ENCODE measurements around the gene TMEM184C. TPM values are rescaled to one million over a fixed set of nuclear protein-coding genes. Genes with fewer than 3 reads are reported as not detected.
A peak's percentile ranks its signal among the peaks of the same experiment; 100 is the strongest.

TMEM184C gene
- total RNA-seq (2021; ENCODE audit: unreplicated experiment) (24.6 TPM), Bru-seq, nascent RNA (percentile 60 among the genes with signal in this experiment), BruChase-seq, experiment 1, labeled RNA remaining after a 6-hour chase (percentile 75 among the genes with signal in this experiment), BruChase-seq, experiment 2, labeled RNA remaining after a 2-hour chase (percentile 69 among the genes with signal in this experiment)
- polyA plus RNA-seq (2012) = 16.2 and 17.5 TPM in 2 replicates
- long read RNA-seq, full-length matches to known transcripts = 34 of 48 reads
- long read RNA-seq, partial matches to known transcripts = 2 of 48 reads
- long read RNA-seq, other reads (novel, unspliced or antisense) = 12 of 48 reads

DNA sequence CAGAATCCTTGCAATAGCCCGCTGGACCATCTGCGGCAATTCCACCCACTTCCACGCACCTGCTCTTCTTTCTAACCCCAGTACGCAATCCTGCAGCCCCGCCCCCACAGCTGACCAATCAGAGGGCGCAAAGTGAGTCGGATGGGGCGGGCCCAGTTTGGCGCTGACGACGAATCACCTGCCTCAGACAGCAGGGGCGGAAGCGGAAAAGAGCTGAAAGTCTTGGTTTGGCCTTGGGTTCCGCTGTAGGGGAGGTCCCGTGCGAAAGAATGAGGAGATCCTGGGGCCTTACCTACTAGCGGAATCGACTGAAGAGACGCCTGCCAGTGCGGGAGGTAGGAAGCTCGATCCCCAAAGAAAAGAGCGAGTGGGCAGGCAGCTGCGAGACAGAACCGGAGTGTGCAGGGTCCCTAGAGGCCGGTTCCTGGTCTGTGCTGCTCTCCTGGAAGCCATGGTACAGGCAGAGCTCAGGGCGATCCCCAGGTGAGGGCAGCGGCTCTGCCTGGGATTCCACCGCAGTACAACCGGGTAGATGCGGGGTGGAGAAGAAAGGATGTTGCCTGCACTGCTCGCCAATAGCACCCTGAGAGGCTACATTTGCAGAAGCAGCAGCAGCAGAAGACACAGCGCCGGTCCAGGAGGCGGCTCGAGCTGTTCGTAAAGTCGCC lies at the start of gene TMEM184C:
Gene TMEM184C (plus strand): TSS at position 225 of the 668 bp plus-strand sequence. CDS start 560 bp downstream, outside the sequence.
- H3K27me3 ChIP-seq (ENCODE audit: insufficient read depth, low read length) = no peaks in the 10 kb centered on the region
- H3K4me2 ChIP-seq (ENCODE audit: low read length) = peak within 1 kb of the TSS; percentile 73
- peaks cover 48% of the 10 kb centered on the region for H3K79me2 ChIP-seq (ENCODE audit: insufficient read depth, low read length)
- peaks cover 5 to 10% of the 10 kb centered on the region in 2 experiments; a peak in 2 of 4 replicates for H3K4me1 ChIP-seq (ENCODE audit: control insufficient read depth in 1 of 2, insufficient read depth in 2 of 2, low read length in 2 of 2)
- peak within 1 kb of the TSS; percentile 53 for H3K27ac ChIP-seq (ENCODE audit: low read depth, low read length)
- TSS peak; percentile 75 for BruUV-seq (replicated peaks)
- H3K9ac ChIP-seq (ENCODE audit: low read length) = peak within 1 kb of the TSS; percentile 69
- peak within 1 kb of the TSS; percentile 72 to 97 for H3K4me3 ChIP-seq (replicated peaks in 1 of 2; ENCODE audit: low read depth in 1 of 2, low read length in 2 of 2)
- no peak for TF ChIP-seq EZH2 (IDR thresholded peaks at IDR 0.05)
- TF ChIP-seq, protein P1, sequence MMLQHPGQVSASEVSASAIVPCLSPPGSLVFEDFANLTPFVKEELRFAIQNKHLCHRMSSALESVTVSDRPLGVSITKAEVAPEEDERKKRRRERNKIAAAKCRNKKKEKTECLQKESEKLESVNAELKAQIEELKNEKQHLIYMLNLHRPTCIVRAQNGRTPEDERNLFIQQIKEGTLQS (IDR thresholded peaks at IDR 0.05) = no peak
- TF ChIP-seq YY1 (IDR thresholded peaks at IDR 0.05; ENCODE audit: extremely low read depth, insufficient replicate concordance, low read depth, low read length) = peak; percentile 7
- no peak for TF ChIP-seq TCF7L2 (IDR thresholded peaks at IDR 0.05; ENCODE audit: borderline replicate concordance, extremely low read depth, insufficient read depth, insufficient read length)
- peak; percentile 26; the same call in 1 of the 2 replicates for TF ChIP-seq CBX3 (IDR thresholded peaks at IDR 0.05; ENCODE audit: low read depth)
- TF ChIP-seq POLR2A (IDR thresholded peaks at IDR 0.05; ENCODE audit: borderline replicate concordance, extremely low read depth, insufficient read depth, insufficient read length) = peak; percentile 66
- TF ChIP-seq POLR2AphosphoS5 (IDR thresholded peaks at IDR 0.05; ENCODE audit: low read depth, low read length) = peak; percentile 75
- peak; percentile 66; the same call in 1 of the 2 replicates for TF ChIP-seq SIN3A (IDR thresholded peaks at IDR 0.05; ENCODE audit: low read depth)
- no peak for TF ChIP-seq RAD21 (IDR thresholded peaks at IDR 0.05; ENCODE audit: low read depth)
- TF ChIP-seq, protein P2, sequence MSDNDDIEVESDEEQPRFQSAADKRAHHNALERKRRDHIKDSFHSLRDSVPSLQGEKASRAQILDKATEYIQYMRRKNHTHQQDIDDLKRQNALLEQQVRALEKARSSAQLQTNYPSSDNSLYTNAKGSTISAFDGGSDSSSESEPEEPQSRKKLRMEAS (IDR thresholded peaks at IDR 0.05) = peak; percentile 81
- no peak for TF ChIP-seq CEBPB (IDR thresholded peaks at IDR 0.05; ENCODE audit: low read depth)
- TF ChIP-seq, protein P3, sequence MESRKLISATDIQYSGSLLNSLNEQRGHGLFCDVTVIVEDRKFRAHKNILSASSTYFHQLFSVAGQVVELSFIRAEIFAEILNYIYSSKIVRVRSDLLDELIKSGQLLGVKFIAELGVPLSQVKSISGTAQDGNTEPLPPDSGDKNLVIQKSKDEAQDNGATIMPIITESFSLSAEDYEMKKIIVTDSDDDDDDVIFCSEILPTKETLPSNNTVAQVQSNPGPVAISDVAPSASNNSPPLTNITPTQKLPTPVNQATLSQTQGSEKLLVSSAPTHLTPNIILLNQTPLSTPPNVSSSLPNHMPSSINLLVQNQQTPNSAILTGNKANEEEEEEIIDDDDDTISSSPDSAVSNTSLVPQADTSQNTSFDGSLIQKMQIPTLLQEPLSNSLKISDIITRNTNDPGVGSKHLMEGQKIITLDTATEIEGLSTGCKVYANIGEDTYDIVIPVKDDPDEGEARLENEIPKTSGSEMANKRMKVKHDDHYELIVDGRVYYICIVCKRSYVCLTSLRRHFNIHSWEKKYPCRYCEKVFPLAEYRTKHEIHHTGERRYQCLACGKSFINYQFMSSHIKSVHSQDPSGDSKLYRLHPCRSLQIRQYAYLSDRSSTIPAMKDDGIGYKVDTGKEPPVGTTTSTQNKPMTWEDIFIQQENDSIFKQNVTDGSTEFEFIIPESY (IDR thresholded peaks at IDR 0.05; ENCODE audit: extremely low read depth, insufficient replicate concordance, low read length) = no peak
- TF ChIP-seq JUND (IDR thresholded peaks at IDR 0.05) = no peak
- TF ChIP-seq SRF (IDR thresholded peaks at IDR 0.05; ENCODE audit: low read depth) = peak; percentile 90
- no peak for TF ChIP-seq EGR1 (IDR thresholded peaks at IDR 0.05; ENCODE audit: low read depth)
- TF ChIP-seq, protein P4, sequence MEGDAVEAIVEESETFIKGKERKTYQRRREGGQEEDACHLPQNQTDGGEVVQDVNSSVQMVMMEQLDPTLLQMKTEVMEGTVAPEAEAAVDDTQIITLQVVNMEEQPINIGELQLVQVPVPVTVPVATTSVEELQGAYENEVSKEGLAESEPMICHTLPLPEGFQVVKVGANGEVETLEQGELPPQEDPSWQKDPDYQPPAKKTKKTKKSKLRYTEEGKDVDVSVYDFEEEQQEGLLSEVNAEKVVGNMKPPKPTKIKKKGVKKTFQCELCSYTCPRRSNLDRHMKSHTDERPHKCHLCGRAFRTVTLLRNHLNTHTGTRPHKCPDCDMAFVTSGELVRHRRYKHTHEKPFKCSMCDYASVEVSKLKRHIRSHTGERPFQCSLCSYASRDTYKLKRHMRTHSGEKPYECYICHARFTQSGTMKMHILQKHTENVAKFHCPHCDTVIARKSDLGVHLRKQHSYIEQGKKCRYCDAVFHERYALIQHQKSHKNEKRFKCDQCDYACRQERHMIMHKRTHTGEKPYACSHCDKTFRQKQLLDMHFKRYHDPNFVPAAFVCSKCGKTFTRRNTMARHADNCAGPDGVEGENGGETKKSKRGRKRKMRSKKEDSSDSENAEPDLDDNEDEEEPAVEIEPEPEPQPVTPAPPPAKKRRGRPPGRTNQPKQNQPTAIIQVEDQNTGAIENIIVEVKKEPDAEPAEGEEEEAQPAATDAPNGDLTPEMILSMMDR (IDR thresholded peaks at IDR 0.05 in 2 of 3, conservative IDR thresholded peaks at IDR 0.05 in 1 of 3; ENCODE audit: borderline replicate concordance in 1 of 3, insufficient read depth in 1 of 3, low read depth in 2 of 3, low read length in 2 of 3) = no peak
- TF ChIP-seq ZFX (IDR thresholded peaks at IDR 0.05) = peak; percentile 45; the same call in 1 of the 2 replicates
- peak; percentile 93 for TF ChIP-seq SP1 (IDR thresholded peaks at IDR 0.05; ENCODE audit: low read depth)
- peak; percentile 68 for TF ChIP-seq ELF1 (IDR thresholded peaks at IDR 0.05; ENCODE audit: borderline replicate concordance, low read depth)
- no peak for TF ChIP-seq FOSL1 (IDR thresholded peaks at IDR 0.05; ENCODE audit: low read depth)
- CTCF ChIA-PET = interaction anchor here (1.1 to 2.0 kb wide), 5 partner anchors 27 to 598 kb away, joined by 3 to 27 read pairs (median 6); no protein-coding TSS in a partner anchor
- ATAC-seq (peak; percentile 99), DNase-seq (ENCODE audit: low read depth, low spot score) (peak; percentile 90)
- no peaks in the 10 kb centered on the region for H4K20me1 ChIP-seq (ENCODE audit: insufficient read depth)
- no peaks in the 10 kb centered on the region for H3K9me2 ChIP-seq (ENCODE audit: insufficient read depth)
- intact Hi-C loops (cut with micrococcal nuclease) = loop anchor here (2.0 kb wide), 1 partner anchor 249 kb away; no protein-coding TSS in a partner anchor
- POLR2A ChIA-PET = interaction anchor here (1.0 to 1.9 kb wide), 4 partner anchors 12 to 250 kb away, joined by 3 to 9 read pairs (median 6); partner anchors contain the start of gene PRMT9
- 0 out of 4 replicates have a peak, but pooled peaks cover 0 to 4% of the 10 kb centered on the region in 2 experiments for H3K36me3 ChIP-seq (ENCODE audit: control insufficient read depth in 1 of 2, insufficient read depth in 2 of 2, low read length in 2 of 2)
- no peaks in the 10 kb centered on the region for H3K9me3 ChIP-seq (ENCODE audit: control insufficient read depth in 1 of 2, insufficient read depth in 1 of 2, low read depth in 1 of 2, low read length in 2 of 2)
- RAD21 ChIA-PET (ENCODE audit: low non-redundant PET in 1 of 2, low total read pairs in 2 of 2, uncharacterized antibody in 2 of 2, unreplicated experiment in 2 of 2) = interaction anchor here in 1 of 2 experiments (0.8 kb wide), 1 partner anchor 250 kb away, joined by 3 read pairs; no protein-coding TSS in a partner anchor
- peak within 1 kb of the TSS; percentile 24 for H2AFZ ChIP-seq (ENCODE audit: low read depth, low read length, poor library complexity, severe bottlenecking)
